ENCODE measurements around the gene GRIN2C. TPM values are rescaled to one million over a fixed set of nuclear protein-coding genes. Genes with fewer than 3 reads are reported as not detected.
"Not testable (repeated sequence)": the region's sequence is repeated elsewhere in the genome, so short reads cannot be mapped to it uniquely, and the experiment has no call there.

GRIN2C gene
- total RNA-seq, 2 experiments from 2014 or later: 0.18 to 0.21 TPM

- no peak for ATAC-seq
- no peaks in the 10 kb centered on the region for H3K9me3 Mint-ChIP-seq (ENCODE audit: insufficient read depth)
- peaks cover 27% of the 10 kb centered on the region for H3K4me1 Mint-ChIP-seq (ENCODE audit: low read depth)
- H3K27ac Mint-ChIP-seq: no peak overlapping the region
- peaks cover 5% of the 10 kb centered on the region for H3K27me3 Mint-ChIP-seq (ENCODE audit: low read depth)
- peaks cover 2% of the 10 kb centered on the region for H3K36me3 Mint-ChIP-seq (ENCODE audit: low read depth)
- no peak for DNase-seq
- ChIA-PET POLR2A (interaction anchor here (1.3 kb wide), 1 partner anchor 24 kb away, joined by 3 read pairs; no protein-coding TSS in a partner anchor), CTCF (interaction anchor here (1.3 to 6.7 kb wide), 3 partner anchors 13 to 88 kb away, joined by 3 to 76 read pairs (median 4); partner anchors contain the start of gene GRIN2C)
- no peak overlapping the region for H3K4me3 Mint-ChIP-seq
These were observed 16.4 kb upstream of the GRIN2C start for GRCh38 chr17:74875977-74876593.

- H3K4me1 Mint-ChIP-seq (ENCODE audit: low read depth): peaks cover 31% of the 10 kb centered on the region
- H3K27me3 Mint-ChIP-seq (ENCODE audit: low read depth): peaks cover 3% of the 10 kb centered on the region
- no peak overlapping the region for H3K4me3 Mint-ChIP-seq
- POLR2A ChIA-PET: interaction anchor here (1.3 kb wide), 1 partner anchor 23 kb away, joined by 3 read pairs; no protein-coding TSS in a partner anchor
- H3K27ac Mint-ChIP-seq: no peak overlapping the region
- peaks cover 4% of the 10 kb centered on the region for H3K36me3 Mint-ChIP-seq (ENCODE audit: low read depth)
- no peak for DNase-seq
- no peaks in the 10 kb centered on the region for H3K9me3 Mint-ChIP-seq (ENCODE audit: insufficient read depth)
- ATAC-seq: no peak
- CTCF ChIA-PET: interaction anchor here (1.0 to 6.7 kb wide), 5 partner anchors 12 to 87 kb away, joined by 3 to 76 read pairs (median 4); partner anchors contain the start of gene GRIN2C
These were observed 15.7 kb upstream of the GRIN2C start for GRCh38 chr17:74875155-74875976.

- DNase-seq: no peak
- Mint-ChIP-seq H3K9me3 (ENCODE audit: insufficient read depth) (no peaks in the 10 kb centered on the region), H3K27ac (no peak overlapping the region), H3K36me3 (ENCODE audit: low read depth) (peaks cover 4% of the 10 kb centered on the region), H3K4me3 (no peak overlapping the region), H3K4me1 (ENCODE audit: low read depth) (peaks cover 31% of the 10 kb centered on the region), H3K27me3 (ENCODE audit: low read depth) (peaks cover under 1% of the 10 kb centered on the region)
- POLR2A ChIA-PET: interaction anchor here (0.6 to 2.5 kb wide), 2 partner anchors 13 to 128 kb away, joined by 3 to 9 read pairs; no protein-coding TSS in a partner anchor
- no peak for ATAC-seq
- CTCF ChIA-PET: interaction anchor here (1.0 to 6.7 kb wide), 4 partner anchors 12 to 86 kb away, joined by 3 to 76 read pairs (median 4); partner anchors contain the start of gene GRIN2C
These were observed 14.9 kb upstream of the GRIN2C start for GRCh38 chr17:74874615-74875037.

- no peaks in the 10 kb centered on the region for H3K9me3 Mint-ChIP-seq (ENCODE audit: insufficient read depth)
- DNase-seq (no peak), ATAC-seq (no peak)
- POLR2A ChIA-PET: interaction anchor here (0.6 to 2.5 kb wide), 10 partner anchors 8 to 456 kb away, joined by 3 to 9 read pairs (median 4); partner anchors contain the start of genes GGA3 and MRPS7
- CTCF ChIA-PET: interaction anchor here (1.0 to 18.9 kb wide), 10 partner anchors 11 to 138 kb away, joined by 3 to 294 read pairs (median 4); partner anchors contain the start of genes GRIN2C and RAB37
- H3K4me1 Mint-ChIP-seq (ENCODE audit: low read depth): peaks cover 31% of the 10 kb centered on the region
- peaks cover 4% of the 10 kb centered on the region for H3K36me3 Mint-ChIP-seq (ENCODE audit: low read depth)
- H3K27ac Mint-ChIP-seq: peak overlapping the region; percentile 83
- no peaks in the 10 kb centered on the region for H3K27me3 Mint-ChIP-seq (ENCODE audit: low read depth)
- H3K4me3 Mint-ChIP-seq: peak overlapping the region; percentile 82
These were observed 14.4 kb upstream of the GRIN2C start for GRCh38 chr17:74873874-74874614.

- DNase-seq (peak; percentile 100), ATAC-seq (peak; percentile 97)
- CTCF ChIA-PET: interaction anchor here (0.6 to 18.9 kb wide), 11 partner anchors 10 to 216 kb away, joined by 3 to 294 read pairs (median 6); partner anchors contain the start of genes GRIN2C and RAB37
- Mint-ChIP-seq H3K4me3 (peak overlapping the region; percentile 82), H3K9me3 (ENCODE audit: insufficient read depth) (no peaks in the 10 kb centered on the region), H3K27me3 (ENCODE audit: low read depth) (no peaks in the 10 kb centered on the region), H3K27ac (peak overlapping the region; percentile 83), H3K36me3 (ENCODE audit: low read depth) (peaks cover 4% of the 10 kb centered on the region), H3K4me1 (ENCODE audit: low read depth) (peaks cover 33% of the 10 kb centered on the region)
- POLR2A ChIA-PET: interaction anchor here (0.6 to 2.5 kb wide), 19 partner anchors 9 to 457 kb away, joined by 3 to 9 read pairs (median 4); partner anchors contain the start of genes GGA3, MRPS7, RAB37 and SLC25A19
These were observed 13.6 kb upstream of the GRIN2C start for GRCh38 chr17:74873037-74873873.

- H3K27me3 Mint-ChIP-seq (ENCODE audit: low read depth): no peaks in the 10 kb centered on the region
- DNase-seq (no peak), ATAC-seq (peak; percentile 20)
- peak within 1 kb of the TSS; percentile 83 for H3K27ac Mint-ChIP-seq
- H3K9me3 Mint-ChIP-seq (ENCODE audit: insufficient read depth): no peaks in the 10 kb centered on the region
- H3K4me3 Mint-ChIP-seq: peak within 1 kb of the TSS; percentile 82
- peaks cover 4% of the 10 kb centered on the region for H3K36me3 Mint-ChIP-seq (ENCODE audit: low read depth)
- CTCF ChIA-PET: interaction anchor here (0.6 to 18.9 kb wide), 11 partner anchors 9 to 215 kb away, joined by 3 to 294 read pairs (median 6); partner anchors contain the start of genes GRIN2C and RAB37
- peaks cover 33% of the 10 kb centered on the region for H3K4me1 Mint-ChIP-seq (ENCODE audit: low read depth)
- POLR2A ChIA-PET: interaction anchor here (0.6 to 2.5 kb wide), 16 partner anchors 8 to 417 kb away, joined by 3 to 9 read pairs (median 4); partner anchors contain the start of genes GGA3, MRPS7, RAB37 and SLC25A19
These were observed 12.8 kb upstream of the GRIN2C start, which contains the start of gene FDXR for GRCh38 chr17:74872313-74873036. Gene FDXR (minus strand): TSS chr17:74872994. CDS start chr17:74872944, 50 bp downstream.

GRCh38 chr17:74871356-74872076 lies 11.8 kb upstream of the GRIN2C start:
- DNase-seq (no peak), ATAC-seq (no peak)
- Mint-ChIP-seq H3K27me3 (ENCODE audit: low read depth) (no peaks in the 10 kb centered on the region), H3K4me1 (ENCODE audit: low read depth) (peaks cover 33% of the 10 kb centered on the region), H3K36me3 (ENCODE audit: low read depth) (peaks cover 5% of the 10 kb centered on the region), H3K9me3 (ENCODE audit: insufficient read depth) (no peaks in the 10 kb centered on the region), H3K4me3 (peak overlapping the region; percentile 82), H3K27ac (peak overlapping the region; percentile 47)
- ChIA-PET CTCF (interaction anchor here (6.7 to 18.9 kb wide), 2 partner anchors 8 to 81 kb away, joined by 76 to 294 read pairs; partner anchors contain the start of gene GRIN2C), POLR2A (no interaction called here)

- ChIA-PET POLR2A (interaction anchor here (1.0 kb wide), 1 partner anchor 9 kb away, joined by 4 read pairs; no protein-coding TSS in a partner anchor), CTCF (interaction anchor here (6.7 to 18.9 kb wide), 2 partner anchors 7 to 80 kb away, joined by 76 to 294 read pairs; partner anchors contain the start of gene GRIN2C)
- Mint-ChIP-seq H3K36me3 (ENCODE audit: low read depth) (peaks cover 5% of the 10 kb centered on the region), H3K4me3 (no peak overlapping the region), H3K27ac (no peak overlapping the region), H3K4me1 (ENCODE audit: low read depth) (peaks cover 33% of the 10 kb centered on the region), H3K9me3 (ENCODE audit: insufficient read depth) (no peaks in the 10 kb centered on the region), H3K27me3 (ENCODE audit: low read depth) (no peaks in the 10 kb centered on the region)
- DNase-seq (no peak), ATAC-seq (no peak)
These were observed 10.8 kb upstream of the GRIN2C start for GRCh38 chr17:74870512-74870911.

GRCh38 chr17:74870028-74870427 lies 10.3 kb upstream of the GRIN2C start:
- not testable (repeated sequence) for H3K4me3 Mint-ChIP-seq; ATAC-seq; H3K9me3 Mint-ChIP-seq (ENCODE audit: insufficient read depth); H3K27ac Mint-ChIP-seq; H3K27me3 Mint-ChIP-seq (ENCODE audit: low read depth); DNase-seq; H3K36me3 Mint-ChIP-seq (ENCODE audit: low read depth)
- H3K4me1 Mint-ChIP-seq (ENCODE audit: low read depth): peaks cover 30% of the 10 kb centered on the region
- ChIA-PET POLR2A (interaction anchor here (1.0 kb wide), 1 partner anchor 8 kb away, joined by 4 read pairs; no protein-coding TSS in a partner anchor), CTCF (interaction anchor here (6.7 to 18.9 kb wide), 2 partner anchors 7 to 80 kb away, joined by 76 to 294 read pairs; partner anchors contain the start of gene GRIN2C)
